Measurements from ENCODE around the gene DENND5A.

GRCh38 chr11:9150926-9151325 is 114.2 kb downstream of the DENND5A start:
- TF ChIP-seq CTCF (IDR thresholded peaks at IDR 0.05 in 4 of 5, conservative IDR thresholded peaks at IDR 0.05 in 1 of 5): no peak
- TF ChIP-seq POLR2A (IDR thresholded peaks at IDR 0.05): no peak
